WTC11 (cell line): ENCODE results near the gene C8B.

Source experiments
- IRF2 ChIP-seq: sonication (generic); formaldehyde crosslinking; IDR thresholded peaks from 2 replicates; pipeline ENCODE4 v1.8.0; 2022; ENCODE audit warnings: low read depth, missing genetic modification reagents, borderline replicate concordance
- JUN ChIP-seq: sonication (generic); formaldehyde crosslinking; IDR thresholded peaks from 2 replicates; pipeline ENCODE4 v1.8.0; 2023; ENCODE audit warnings: mild to moderate bottlenecking, missing genetic modification reagents
- NR2C2 ChIP-seq: sonication (generic); formaldehyde crosslinking; IDR thresholded peaks from 2 replicates; pipeline ENCODE4 v1.8.0; 2022; ENCODE audit warnings: mild to moderate bottlenecking, missing genetic modification reagents
- SMAD3 ChIP-seq: sonication (generic); formaldehyde crosslinking; IDR thresholded peaks from 2 replicates; pipeline ENCODE4 v1.8.0; 2022; ENCODE audit warnings: missing genetic modification reagents, mild to moderate bottlenecking, borderline replicate concordance
- ZBTB21 ChIP-seq: sonication (generic); formaldehyde crosslinking; IDR thresholded peaks from 2 replicates; pipeline ENCODE4 v1.8.1; 2023; ENCODE audit warnings: mild to moderate bottlenecking, missing genetic modification reagents, borderline replicate concordance
- ZNF263 ChIP-seq: sonication (generic); formaldehyde crosslinking; IDR thresholded peaks from 2 replicates; pipeline ENCODE4 v1.8.1; 2022; ENCODE audit warnings: low read depth, mild to moderate bottlenecking, moderate library complexity, missing genetic modification reagents
- TF ChIP-seq, protein P1 (sequence below): fragments of 200-600 bp; IDR thresholded peaks from 2 replicates; pipeline ENCODE4 v1.8.0; 2022; ENCODE audit warnings: antibody characterized with exemption
- TF ChIP-seq, protein P2 (sequence below): sonication (generic); formaldehyde crosslinking; IDR thresholded peaks from 2 replicates; pipeline ENCODE4 v1.8.0; 2022; ENCODE audit warnings: mild to moderate bottlenecking, missing genetic modification reagents
- TF ChIP-seq, protein P3 (sequence below): sonication (generic); formaldehyde crosslinking; IDR thresholded peaks from 2 replicates; pipeline ENCODE4 v1.8.1; 2022; ENCODE audit warnings: mild to moderate bottlenecking, missing genetic modification reagents, moderate library complexity, borderline replicate concordance
- TF ChIP-seq, protein P4 (sequence below): sonication (generic); formaldehyde crosslinking; IDR thresholded peaks from 2 replicates; pipeline ENCODE4 v1.8.1; 2022; ENCODE audit warnings: missing genetic modification reagents, borderline replicate concordance

DNA sequence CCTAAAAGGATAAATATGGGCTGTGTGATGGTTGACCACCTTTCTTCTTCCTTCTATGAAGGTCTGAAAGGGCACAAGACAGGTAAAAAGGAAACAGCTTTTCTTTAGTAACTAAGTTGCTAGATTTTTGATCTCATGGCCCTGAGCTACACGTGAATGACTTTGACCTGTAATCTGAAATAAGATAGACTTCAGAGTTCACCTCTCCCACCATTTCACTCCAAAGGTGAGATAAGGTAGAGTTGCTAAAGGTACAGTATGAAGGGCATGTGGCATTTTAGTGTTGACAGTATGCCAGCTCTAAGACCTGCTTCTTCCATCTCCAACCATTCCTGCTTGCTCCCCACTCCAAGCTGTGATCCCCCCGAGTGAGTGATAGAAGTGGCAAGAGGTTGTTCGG lies 25.8 kb upstream of the C8B start:
- TF ChIP-seq, protein P1, sequence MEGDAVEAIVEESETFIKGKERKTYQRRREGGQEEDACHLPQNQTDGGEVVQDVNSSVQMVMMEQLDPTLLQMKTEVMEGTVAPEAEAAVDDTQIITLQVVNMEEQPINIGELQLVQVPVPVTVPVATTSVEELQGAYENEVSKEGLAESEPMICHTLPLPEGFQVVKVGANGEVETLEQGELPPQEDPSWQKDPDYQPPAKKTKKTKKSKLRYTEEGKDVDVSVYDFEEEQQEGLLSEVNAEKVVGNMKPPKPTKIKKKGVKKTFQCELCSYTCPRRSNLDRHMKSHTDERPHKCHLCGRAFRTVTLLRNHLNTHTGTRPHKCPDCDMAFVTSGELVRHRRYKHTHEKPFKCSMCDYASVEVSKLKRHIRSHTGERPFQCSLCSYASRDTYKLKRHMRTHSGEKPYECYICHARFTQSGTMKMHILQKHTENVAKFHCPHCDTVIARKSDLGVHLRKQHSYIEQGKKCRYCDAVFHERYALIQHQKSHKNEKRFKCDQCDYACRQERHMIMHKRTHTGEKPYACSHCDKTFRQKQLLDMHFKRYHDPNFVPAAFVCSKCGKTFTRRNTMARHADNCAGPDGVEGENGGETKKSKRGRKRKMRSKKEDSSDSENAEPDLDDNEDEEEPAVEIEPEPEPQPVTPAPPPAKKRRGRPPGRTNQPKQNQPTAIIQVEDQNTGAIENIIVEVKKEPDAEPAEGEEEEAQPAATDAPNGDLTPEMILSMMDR: no peak
- TF ChIP-seq, protein P2, sequence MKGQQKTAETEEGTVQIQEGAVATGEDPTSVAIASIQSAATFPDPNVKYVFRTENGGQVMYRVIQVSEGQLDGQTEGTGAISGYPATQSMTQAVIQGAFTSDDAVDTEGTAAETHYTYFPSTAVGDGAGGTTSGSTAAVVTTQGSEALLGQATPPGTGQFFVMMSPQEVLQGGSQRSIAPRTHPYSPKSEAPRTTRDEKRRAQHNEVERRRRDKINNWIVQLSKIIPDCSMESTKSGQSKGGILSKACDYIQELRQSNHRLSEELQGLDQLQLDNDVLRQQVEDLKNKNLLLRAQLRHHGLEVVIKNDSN (CRISPR knock-in tag): no peak
- no peak for TF ChIP-seq ZNF263 (CRISPR knock-in tag)
- TF ChIP-seq SMAD3 (CRISPR knock-in tag): no peak
- no peak for TF ChIP-seq ZBTB21 (CRISPR knock-in tag)
- no peak for TF ChIP-seq JUN (CRISPR knock-in tag)
- TF ChIP-seq, protein P3, sequence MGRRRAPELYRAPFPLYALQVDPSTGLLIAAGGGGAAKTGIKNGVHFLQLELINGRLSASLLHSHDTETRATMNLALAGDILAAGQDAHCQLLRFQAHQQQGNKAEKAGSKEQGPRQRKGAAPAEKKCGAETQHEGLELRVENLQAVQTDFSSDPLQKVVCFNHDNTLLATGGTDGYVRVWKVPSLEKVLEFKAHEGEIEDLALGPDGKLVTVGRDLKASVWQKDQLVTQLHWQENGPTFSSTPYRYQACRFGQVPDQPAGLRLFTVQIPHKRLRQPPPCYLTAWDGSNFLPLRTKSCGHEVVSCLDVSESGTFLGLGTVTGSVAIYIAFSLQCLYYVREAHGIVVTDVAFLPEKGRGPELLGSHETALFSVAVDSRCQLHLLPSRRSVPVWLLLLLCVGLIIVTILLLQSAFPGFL (CRISPR knock-in tag): no peak
- no peak for TF ChIP-seq NR2C2 (CRISPR knock-in tag)
- no peak for TF ChIP-seq IRF2 (CRISPR knock-in tag)
- TF ChIP-seq, protein P4, sequence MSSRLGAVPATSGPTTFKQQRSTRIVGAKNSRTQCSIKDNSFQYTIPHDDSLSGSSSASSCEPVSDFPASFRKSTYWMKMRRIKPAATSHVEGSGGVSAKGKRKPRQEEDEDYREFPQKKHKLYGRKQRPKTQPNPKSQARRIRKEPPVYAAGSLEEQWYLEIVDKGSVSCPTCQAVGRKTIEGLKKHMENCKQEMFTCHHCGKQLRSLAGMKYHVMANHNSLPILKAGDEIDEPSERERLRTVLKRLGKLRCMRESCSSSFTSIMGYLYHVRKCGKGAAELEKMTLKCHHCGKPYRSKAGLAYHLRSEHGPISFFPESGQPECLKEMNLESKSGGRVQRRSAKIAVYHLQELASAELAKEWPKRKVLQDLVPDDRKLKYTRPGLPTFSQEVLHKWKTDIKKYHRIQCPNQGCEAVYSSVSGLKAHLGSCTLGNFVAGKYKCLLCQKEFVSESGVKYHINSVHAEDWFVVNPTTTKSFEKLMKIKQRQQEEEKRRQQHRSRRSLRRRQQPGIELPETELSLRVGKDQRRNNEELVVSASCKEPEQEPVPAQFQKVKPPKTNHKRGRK (CRISPR knock-in tag): no peak
